Kidney (tissue), 14 donors: Measurements from ENCODE around the gene EFNA2. TPM values are rescaled to one million over a fixed set of nuclear protein-coding genes. Genes with fewer than 3 reads are reported as not detected.

ENCODE experiments used
- DNase-seq, 5 donors: peaks; one replicate each; pipeline ENCODE4 v3.0.0-alpha.2; 2013 to 2020
- FAIRE-seq: peaks from 2 replicates; lab custom pipeline; 2012; peaks lifted over from hg19 to GRCh38; lab: Jason Lieb, UNC
- H3K27ac ChIP-seq, 2 donors: one replicate each; pipeline ENCODE4 v1.7.0; 2013; ENCODE audit warnings: low read depth in 2 of 2, low read length in 2 of 2, inconsistent platforms in 1 of 2
- H3K27me3 ChIP-seq: one replicate; pipeline ENCODE4 v1.7.1; 2013; ENCODE audit warnings: low read length, inconsistent platforms; ENCODE audit not compliant: control insufficient read depth, insufficient read depth
- H3K36me3 ChIP-seq, 3 donors: one replicate each; pipeline versions ENCODE4 v1.7.0 to v1.7.1; 2013; ENCODE audit warnings: low read length in 3 of 3, control low read depth in 1 of 3, inconsistent platforms in 1 of 3; ENCODE audit not compliant: insufficient read depth in 3 of 3, control insufficient read depth in 2 of 3
- H3K4me1 ChIP-seq, 3 donors: one replicate each; pipeline versions ENCODE4 v1.7.0 to v1.7.1; 2013; ENCODE audit warnings: low read length in 3 of 3, inconsistent platforms in 1 of 3, low read depth in 1 of 3; ENCODE audit not compliant: control insufficient read depth in 2 of 3, insufficient read depth in 2 of 3
- H3K4me3 ChIP-seq, 3 donors: one replicate each; pipeline versions ENCODE4 v1.7.0 to v1.8.1; 2013; ENCODE audit warnings: low read length in 3 of 3, control low read depth in 1 of 3, inconsistent platforms in 1 of 3
- H3K9ac ChIP-seq, 3 donors: one replicate each; pipeline versions ENCODE4 v1.7.0 to v1.7.1; 2013; ENCODE audit warnings: low read length in 3 of 3, control low read depth in 1 of 3, inconsistent platforms in 1 of 3
- H3K9me3 ChIP-seq, 3 donors: one replicate each; pipeline versions ENCODE4 v1.7.0 to v1.7.1; 2013; ENCODE audit warnings: low read length in 3 of 3, control low read depth in 1 of 3, inconsistent platforms in 1 of 3; ENCODE audit not compliant: control insufficient read depth in 2 of 3, insufficient read depth in 1 of 3
- intact Hi-C: fragments of 100-400 bp; cut with DNase I; formaldehyde crosslinking; loops from one replicate; pipeline ENCODE4 v1.11.1; 2022
- polyA plus RNA-seq: library from polyadenylated mRNA; stranded (reverse); fragments of 350-450 nt; fragmentation: Illumina TruSeq; extraction: RNeasy Lipid Tissue Mini Kit (QIAGEN cat#74804); gene quantifications from one replicate; pipeline ENCODE4 v1.2.3, GENCODE V29; 2014; ENCODE audit warnings: low read depth, low replicate concordance; ENCODE audit not compliant: insufficient read depth
- total RNA-seq: library from RNA; stranded (reverse); fragmentation: NEBNext Ultra II Directional; extraction: Animal tissue kit (Norgen Biotek cat#: 25700); gene quantifications from one replicate; pipeline ENCODE4 v1.2.1, GENCODE V29; 2021
- TF ChIP-seq, protein P1 (sequence below): IDR thresholded peaks from 3 replicates; pipeline ENCODE4 v1.5.1; 2012; ENCODE audit warnings: mild to moderate bottlenecking, moderate library complexity, borderline replicate concordance; ENCODE audit not compliant: insufficient read depth; ENCODE audit errors: extremely low read depth
- donor health status: control.
- donor health status: control.
- donor health status: control.
- donor health status: control.
- donor health status: control.
- donor health status: DM: yes; HTN: yes; CAD: no.
- donor health status: Normal renal cell carcinoma (clear cell type).

EFNA2 gene
- total and polyA plus RNA-seq, 2 donors from 2014 or later = not detected

DNA sequence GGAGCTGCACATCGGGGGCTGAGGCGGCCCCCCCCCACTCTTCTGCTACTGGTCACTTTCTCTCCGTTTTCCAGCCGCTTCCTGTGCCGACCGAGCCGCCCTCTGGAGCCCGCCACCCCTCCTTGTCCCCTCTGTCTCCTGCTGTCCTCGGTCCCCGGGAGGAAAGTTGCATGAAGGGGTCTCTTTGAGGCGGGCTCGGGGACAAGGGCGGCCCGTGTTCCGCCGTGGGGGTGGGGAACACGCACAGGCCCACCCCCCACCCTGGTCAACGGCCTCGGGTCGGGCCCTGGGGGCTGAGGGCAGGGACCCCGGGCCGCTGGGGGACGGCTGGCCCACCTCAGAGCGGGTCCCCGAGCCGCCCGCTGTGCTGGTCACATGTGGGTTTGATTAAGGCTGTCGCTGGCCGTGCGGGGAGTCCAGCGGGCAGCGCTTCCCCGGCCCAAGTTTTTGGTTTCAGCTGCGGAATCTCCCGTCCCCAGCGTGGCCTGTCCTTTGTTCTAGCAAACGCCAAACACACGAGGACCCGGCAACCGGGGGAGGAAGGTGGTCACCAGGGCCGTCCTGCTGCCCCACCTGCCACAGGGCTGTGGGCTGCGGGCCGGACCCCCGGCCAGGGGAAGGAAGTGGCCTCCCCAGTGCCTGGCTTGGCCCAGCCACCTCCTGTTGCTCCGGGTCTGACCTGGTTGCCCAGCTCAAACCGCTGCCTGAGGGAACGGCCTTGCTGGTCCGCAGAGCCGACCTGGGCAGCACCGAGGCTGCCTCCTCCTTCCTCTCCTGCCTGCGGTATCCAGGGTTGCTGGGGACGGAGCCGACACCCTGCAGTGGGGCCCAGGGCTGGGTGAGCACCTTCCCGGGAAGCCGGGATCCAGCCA is 1.9 kb downstream of the EFNA2 start:
- intact Hi-C loops = no loop called here
- DNase-seq = peak in 1 of 5 donors; percentile 30
- H3K4me1 ChIP-seq = no peaks in the 10 kb centered on the region

DNA sequence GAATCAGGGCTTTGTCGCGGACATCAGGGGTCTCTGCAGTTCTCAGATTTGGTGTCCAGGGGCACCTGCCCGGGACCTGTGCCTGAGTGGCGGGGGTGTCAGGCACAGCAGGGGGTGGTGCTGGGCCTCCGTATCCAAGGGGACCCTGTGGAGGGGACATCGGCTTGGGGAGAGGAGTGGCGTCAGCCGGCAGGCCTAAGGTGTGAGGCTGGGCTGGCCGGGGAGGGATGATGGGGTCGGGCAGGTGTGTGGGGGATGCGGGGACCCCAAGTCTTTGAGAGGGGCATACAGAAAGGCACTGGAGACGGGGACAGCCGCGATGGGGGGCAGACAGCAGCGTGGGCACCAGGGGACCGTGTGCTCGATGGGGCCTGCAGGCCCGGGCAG is 2.5 kb downstream of the EFNA2 start:
- TF ChIP-seq, protein P1, sequence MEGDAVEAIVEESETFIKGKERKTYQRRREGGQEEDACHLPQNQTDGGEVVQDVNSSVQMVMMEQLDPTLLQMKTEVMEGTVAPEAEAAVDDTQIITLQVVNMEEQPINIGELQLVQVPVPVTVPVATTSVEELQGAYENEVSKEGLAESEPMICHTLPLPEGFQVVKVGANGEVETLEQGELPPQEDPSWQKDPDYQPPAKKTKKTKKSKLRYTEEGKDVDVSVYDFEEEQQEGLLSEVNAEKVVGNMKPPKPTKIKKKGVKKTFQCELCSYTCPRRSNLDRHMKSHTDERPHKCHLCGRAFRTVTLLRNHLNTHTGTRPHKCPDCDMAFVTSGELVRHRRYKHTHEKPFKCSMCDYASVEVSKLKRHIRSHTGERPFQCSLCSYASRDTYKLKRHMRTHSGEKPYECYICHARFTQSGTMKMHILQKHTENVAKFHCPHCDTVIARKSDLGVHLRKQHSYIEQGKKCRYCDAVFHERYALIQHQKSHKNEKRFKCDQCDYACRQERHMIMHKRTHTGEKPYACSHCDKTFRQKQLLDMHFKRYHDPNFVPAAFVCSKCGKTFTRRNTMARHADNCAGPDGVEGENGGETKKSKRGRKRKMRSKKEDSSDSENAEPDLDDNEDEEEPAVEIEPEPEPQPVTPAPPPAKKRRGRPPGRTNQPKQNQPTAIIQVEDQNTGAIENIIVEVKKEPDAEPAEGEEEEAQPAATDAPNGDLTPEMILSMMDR = no peak
- no peaks in the 10 kb centered on the region for H3K27me3 ChIP-seq
- H3K4me1 ChIP-seq = no peaks in the 10 kb centered on the region
- H3K4me3 ChIP-seq = no peak overlapping the region
- H3K36me3 ChIP-seq = no peaks in the 10 kb centered on the region
- no peak overlapping the region for H3K9ac ChIP-seq
- H3K27ac ChIP-seq = no peak overlapping the region
- DNase-seq (no peak), FAIRE-seq (no peak)
- intact Hi-C loops = no loop called here
- H3K9me3 ChIP-seq = no peaks in the 10 kb centered on the region

More for the DNA sequence above, 1.9 kb downstream of the EFNA2 start:
- no peaks in the 10 kb centered on the region for H3K36me3 ChIP-seq
- FAIRE-seq = no peak
- TF ChIP-seq, protein P1 = no peak
- no peaks in the 10 kb centered on the region for H3K9me3 ChIP-seq
- H3K9ac ChIP-seq = no peak overlapping the region
- H3K27ac ChIP-seq = no peak overlapping the region
- H3K4me3 ChIP-seq = no peak overlapping the region
- no peaks in the 10 kb centered on the region for H3K27me3 ChIP-seq

DNA sequence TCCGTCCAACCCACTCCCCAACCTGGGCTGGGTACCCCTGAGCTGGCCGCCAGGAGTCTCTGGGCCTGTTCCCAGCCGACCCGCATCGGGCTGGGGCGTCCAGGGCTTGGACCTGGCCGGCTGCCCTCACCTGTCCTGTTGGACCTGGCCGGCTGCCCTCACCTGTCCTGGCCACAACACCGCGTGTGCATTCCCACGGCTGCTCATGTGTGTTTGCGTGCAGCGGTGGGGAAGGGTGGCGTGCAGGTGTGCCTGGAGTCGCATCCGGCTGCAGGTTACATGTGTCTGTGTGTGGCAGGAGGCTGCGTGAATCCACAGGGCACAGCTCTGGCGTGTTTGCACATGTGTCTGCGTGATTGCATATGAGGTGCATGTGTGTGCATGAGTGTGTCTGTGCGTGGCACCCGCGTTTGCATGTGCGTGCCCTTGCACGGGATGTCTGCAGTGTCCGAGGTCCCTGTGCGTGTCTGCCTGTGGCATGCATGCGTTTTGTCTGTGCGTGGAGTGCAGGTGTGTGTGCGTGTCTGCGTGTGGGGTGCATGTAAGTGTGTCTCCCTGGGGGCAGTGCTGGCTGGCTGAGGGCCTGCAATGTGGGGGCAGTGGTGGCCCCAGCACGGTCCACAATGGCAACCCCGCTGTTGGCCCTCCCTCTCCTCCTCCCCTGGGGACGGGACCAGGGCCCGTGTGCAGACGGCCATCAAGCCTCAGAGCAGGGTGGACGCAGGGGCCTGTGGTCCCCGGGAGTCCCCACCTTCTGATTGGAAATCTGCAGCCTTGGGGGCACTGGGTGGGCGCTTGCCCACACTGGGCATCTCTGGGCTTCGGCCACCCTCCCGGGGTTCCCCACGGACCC is 3.4 kb downstream of the EFNA2 start:
- Histone ChIP-seq H3K27me3 (no peaks in the 10 kb centered on the region), H3K9ac (no peak overlapping the region)
- intact Hi-C loops = no loop called here

More for the DNA sequence above, 3.4 kb downstream of the EFNA2 start:
- TF ChIP-seq, protein P1 = no peak
- Histone ChIP-seq H3K36me3 (no peaks in the 10 kb centered on the region), H3K9me3 (no peaks in the 10 kb centered on the region), H3K27ac (no peak overlapping the region), H3K4me1 (no peaks in the 10 kb centered on the region), H3K4me3 (no peak overlapping the region)
- FAIRE-seq = no peak
- DNase-seq = no peak
